Left hindlimb (tissue), 1 donor: ENCODE data around the gene VPS39.

Experiments
- DNase-seq: peaks from one replicate; pipeline ENCODE4 v3.0.0-alpha.2; 2018

Gene VPS39

DNA sequence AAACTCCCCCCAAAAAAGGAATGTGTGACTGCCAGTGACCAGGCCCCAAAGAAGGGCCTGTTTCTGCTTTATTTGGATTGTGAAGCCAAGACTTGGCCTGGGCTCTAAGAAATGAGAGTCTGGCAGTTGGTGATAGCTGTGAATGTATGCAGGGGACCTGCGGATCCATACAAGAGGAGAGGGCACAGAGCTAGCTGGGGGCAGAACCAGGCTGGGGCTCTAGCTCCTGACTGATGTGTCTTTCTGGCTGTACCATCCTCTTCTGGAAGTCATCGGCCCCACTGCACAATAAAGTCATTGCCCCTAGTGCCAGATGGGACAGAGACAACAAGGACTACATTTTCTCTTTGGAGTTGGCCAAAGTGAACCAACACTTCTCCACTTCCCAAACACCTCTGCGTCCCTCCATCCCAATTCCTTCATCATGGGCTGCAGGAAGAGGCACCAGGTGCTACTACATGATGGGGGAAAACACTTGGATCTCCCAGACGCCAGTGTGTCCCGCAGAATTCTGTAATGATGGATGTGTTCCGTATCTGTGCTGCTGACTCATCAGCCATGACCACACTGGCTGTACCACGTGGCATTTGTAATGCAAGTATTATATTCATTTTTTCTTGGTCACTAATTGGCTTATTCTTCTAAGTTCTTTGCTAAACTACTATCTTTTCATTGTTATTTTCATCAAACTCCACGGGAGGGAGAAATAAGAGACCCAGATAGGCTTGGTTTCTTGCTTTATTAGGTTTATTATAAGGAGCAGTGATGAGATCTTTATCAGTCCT lies 49.9 kb downstream of the VPS39 start:
- DNase-seq: no peak

DNA sequence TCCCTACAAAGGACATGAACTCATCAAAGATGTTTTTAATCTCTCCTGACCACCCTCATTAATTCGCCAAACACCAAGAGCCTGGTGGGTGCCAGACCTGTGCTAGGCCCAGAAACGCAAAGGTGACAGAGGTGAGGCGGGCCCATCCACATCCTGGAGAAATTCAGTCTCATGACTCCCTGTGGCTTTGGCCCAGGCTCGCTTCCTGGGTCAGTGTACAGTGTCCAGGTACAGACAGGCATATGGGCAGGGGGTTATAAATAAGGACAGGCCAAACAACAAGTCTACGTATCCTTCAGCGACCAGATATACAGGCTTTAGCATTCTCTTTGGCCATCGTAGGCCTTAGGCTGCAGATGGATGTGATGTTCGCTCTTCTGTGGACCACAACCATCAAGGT lies 50.7 kb downstream of the VPS39 start:
- DNase-seq: no peak

DNA sequence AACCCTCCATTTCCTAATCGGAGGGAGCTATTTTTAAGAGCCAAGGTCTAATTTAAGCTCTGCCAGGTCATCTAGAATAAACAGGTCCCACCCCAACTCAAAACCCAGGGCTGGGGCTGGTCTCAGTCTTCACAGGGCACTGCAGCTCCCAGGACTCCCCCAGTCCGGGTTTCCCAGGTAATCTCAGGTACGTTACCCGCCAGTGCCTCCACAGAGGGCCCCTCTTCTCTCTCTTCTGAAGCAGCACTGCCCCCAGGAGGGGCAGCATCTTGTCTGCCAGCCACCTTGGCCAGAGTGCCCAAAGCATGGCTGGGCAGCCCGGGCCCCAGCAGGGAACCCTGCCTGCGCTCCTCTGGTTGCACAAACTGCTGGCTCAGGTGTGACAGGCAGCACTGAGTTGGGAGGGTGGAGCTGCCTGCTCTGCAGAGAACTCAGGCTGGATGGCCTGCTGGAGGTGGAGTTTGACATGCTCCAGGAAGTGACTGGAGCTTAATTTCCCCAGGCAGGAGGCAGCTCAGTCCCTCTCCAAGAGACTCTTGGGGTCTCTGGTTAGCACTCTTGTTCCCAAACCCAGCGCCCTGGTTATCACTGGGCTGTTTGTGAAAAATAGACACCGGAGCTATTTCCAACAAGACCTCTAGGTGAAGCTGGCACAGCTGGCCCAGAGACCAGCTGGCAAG lies 51.7 kb downstream of the VPS39 start, which contains the start of gene PLA2G4F:
PLA2G4F (minus strand) TSS at position 394 of the 680 bp plus-strand sequence; CDS start at position 307, 87 bp downstream.
- no peak for DNase-seq

DNA sequence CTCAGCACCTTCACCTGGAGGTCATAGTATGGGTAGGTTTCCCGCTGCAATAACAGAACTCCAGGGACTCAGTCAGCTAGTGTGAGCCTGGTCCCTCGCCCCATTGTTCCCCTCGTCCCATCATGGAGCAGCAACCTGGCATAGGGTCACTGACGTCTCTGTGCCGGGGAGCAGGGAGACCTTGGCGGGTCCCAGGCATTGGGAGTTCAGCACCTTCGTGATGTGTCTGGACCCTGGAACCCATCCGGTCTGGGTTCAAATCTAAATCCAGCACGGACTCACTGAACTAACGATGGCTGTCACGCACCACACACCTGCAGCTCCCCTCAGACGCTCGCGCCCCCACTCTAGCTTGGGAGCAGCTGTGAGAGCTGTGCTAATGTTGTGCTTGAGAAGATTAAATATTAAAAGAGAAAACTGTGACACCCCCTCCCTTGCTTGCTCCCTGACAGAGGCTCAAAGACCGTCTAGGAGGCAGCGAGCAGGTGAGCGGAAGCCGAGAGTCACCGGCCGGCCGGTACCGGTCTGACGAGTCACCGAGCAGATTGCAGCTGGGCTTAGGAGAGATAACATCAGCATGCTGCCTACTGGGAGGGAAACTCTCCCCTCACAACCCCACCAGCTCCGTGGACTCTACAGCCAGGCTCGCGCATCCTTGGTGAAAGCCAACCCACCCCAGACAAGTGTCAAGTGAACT lies 52.4 kb downstream of the VPS39 start:
- DNase-seq: no peak

DNA sequence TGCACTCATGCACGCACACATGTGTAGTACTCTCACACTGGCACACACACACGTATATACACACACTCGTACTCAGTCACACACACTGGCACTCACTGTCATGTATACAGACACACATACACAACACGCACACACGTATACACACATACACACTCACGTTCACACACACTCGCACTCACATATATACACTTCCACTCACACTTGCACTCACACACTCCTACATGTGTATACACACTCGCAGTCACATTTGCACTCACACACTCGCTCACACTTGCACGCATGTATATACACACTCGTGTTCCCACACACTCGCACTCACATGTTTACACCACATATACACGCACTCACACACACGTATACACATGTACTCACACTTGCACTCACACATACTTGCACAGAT lies 53.1 kb downstream of the VPS39 start:
- DNase-seq: no peak

DNA sequence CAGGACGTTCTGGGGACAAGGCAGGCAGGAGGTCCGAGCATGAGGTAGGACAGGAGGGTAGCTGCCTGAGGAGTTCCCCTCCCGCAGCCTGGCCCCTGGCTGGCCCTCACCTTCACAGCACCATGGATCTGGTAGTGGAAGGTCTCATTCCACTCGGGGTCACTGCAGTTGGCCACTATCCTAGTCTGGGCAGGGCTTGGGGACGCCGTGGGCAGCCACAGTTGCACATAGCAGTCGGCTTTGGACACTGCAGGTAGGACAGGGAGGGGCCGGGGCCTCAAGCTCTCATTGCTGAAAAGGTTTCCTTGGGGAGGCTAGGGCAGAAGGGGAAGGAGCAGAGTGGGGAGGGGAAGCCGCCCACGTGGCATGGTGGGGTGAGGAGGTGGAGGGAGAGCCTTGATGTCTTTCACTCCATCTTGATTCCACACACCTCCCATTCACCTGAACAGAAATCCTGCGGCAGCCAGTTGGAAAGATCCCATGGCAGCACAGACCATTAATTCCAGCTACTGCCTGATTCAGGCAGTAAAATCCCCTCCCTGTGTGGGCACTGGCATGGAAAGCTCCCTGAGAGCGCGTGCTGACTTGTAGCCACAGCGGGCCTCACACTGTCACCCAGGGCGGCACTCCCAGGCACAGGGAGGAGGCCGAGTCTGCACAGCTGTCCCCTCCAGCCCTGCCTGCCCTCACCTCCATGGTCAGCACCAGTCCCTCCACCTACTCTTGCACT lies 53.7 kb downstream of the VPS39 start:
- no peak for DNase-seq

DNA sequence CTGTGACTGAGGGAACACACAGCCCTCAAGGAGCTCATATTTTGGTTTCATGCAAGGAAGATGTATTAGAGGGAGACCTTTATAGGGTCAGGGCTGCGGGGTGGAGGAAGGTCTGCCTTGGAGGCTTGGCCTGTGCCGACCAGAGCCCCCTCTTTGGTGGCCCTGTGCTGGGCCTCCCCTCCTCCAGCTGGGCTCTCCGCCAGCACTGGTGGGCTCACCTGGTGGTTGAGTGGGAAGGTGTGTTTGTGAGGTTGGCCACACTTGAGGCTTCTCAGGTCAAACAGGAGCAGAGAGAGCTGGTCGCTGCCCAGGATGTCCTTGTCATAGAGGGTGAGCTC lies 54.3 kb downstream of the VPS39 start:
- no peak for DNase-seq

DNA sequence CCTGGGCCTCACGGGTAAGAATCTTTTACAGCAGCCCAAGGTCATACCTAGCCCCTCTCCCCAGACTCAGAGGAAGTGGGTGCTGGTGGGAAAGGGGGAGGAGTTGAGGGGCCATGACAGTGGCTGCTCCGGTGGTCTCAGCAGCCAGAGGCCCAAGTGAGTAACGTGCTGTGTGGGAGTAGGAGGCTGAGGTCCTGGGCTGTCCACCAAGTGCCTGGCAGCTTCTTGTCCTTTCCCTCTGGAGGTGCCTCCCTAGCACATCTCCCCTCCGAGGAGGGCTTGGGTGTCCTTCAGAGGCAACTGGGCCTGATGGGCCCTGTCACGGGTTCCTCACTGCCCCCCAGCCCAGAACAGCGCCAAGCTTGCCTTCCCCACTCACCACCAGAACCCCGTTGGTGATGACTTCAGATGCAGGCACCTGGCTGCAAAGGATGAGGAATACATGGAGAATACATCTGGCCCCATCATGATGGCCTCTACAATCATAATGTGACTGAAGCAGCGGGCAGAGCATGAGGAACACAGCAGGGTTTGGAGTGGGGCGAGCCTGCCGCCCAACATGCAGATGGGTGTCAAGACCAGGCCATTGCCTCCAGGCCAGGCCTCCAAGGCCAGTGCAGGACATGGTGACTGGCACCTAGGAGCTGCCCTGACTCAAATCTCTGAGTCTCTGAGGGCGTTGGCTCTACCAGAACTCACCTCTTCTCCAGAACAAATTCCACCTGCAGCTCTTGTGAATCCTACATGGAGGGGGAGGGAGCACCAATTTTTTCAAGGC lies 55.0 kb downstream of the VPS39 start:
- DNase-seq: no peak

DNA sequence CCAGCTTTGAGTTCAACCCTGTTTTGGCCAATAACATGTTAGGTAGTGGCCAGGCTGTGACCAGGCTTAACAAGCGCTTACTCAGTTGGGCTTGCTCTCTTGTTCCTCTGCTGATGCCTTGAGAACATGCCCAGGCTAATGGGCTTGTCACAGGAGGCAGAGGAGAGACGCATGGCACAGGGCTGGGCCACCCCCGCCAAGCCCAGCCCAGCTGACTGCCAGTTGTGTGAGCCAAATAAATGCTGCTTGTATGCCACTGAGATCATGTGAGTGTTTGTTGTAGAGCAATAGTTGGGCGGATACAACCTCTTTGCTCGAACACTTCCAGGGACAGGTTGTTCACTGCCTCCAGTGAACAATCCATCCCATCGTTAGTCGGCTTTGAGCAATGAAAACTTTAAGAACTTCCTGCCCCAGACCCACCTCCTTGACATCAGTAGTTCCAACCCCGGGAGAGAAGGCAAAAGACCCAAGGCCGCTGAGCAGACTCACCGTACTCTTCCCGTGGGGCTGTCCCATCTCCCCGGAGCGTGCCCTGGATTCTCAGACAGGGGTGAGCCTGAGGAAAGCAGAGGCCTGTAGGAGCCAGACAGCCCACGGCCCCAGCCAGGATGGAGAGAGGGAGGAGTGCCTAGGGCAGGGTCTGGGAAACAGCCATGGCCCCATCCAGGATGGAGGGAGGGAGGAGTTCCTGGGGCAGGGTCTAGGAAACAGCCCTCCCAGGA lies 55.7 kb downstream of the VPS39 start:
- DNase-seq: peak; percentile 47

DNA sequence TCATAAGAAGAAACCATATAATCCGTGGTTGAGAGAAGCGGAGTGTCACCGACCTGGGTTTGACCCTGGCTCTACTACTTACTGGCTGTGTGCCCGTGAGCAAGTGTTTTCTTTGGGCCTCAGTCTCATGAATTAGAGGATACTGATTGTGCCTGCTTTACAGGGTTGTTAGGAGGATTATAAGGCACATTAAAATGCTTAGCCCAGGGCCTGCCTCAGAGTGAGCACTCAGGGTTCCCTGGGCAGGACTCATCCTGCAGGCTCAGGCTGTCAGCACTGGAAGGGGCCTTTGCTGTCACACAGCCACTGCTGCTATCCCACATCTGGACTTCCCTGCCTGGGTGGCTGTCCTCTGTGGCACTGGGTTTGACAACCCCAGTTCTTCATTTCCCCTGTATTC lies 56.4 kb downstream of the VPS39 start:
- peak; percentile 64 for DNase-seq

DNA sequence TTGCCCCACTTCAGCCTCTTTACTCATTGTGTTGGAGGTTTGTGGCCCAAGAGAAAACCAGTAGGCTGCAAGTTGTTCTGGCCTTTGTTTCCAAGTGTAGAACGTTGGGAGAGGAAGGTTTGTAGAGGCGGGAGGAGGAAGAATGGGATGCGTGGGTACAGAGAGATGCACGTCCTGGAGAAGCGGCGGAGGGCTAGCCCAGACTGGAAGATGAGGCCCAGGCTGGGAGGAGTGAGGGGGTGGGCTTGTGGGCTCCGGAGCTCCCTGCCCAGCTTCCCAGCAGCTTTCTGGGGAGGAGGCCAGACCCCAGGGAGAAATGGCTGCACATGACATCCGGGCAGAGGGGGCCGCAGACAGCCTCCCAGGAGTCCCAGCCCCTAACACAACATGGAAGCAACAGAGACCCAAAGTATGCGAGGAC lies 57.0 kb downstream of the VPS39 start:
- DNase-seq: no peak

DNA sequence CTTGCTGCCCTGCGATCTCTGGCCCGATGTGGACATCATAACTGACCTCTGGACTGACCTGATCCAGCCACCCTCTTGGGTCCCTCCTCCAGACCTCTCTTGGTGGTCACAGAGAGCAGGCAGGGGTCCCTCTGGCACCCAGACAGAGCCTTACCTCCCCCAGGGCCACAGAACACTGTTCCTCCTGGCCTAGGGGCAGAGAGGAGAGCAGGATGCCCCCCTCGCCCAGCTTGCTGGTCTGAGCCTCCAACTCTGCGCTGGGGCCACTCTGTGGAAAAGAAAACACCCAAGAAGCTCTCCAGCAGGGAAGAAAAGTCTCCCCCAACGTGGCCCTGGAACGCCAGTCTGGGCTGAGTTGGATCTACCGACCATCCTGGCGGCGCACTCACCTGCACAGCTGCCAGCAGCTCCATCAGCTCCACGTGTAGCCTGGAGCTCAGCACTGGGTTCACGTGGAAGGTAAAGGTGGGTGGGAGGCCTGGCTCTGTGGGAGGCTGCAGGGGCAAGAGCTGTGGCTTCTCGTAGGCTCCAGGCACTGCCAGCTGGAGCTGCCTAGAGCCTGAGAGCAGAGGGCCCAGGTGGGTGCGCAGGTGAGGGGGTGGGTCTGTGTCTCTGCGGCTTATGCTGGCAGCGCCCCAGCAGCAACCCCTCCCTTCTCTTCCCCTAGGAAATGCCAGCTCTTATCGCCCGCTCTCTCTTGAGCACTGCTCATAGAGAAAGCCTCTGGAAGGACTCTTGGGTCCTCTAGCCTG lies 57.7 kb downstream of the VPS39 start:
- DNase-seq: no peak

DNA sequence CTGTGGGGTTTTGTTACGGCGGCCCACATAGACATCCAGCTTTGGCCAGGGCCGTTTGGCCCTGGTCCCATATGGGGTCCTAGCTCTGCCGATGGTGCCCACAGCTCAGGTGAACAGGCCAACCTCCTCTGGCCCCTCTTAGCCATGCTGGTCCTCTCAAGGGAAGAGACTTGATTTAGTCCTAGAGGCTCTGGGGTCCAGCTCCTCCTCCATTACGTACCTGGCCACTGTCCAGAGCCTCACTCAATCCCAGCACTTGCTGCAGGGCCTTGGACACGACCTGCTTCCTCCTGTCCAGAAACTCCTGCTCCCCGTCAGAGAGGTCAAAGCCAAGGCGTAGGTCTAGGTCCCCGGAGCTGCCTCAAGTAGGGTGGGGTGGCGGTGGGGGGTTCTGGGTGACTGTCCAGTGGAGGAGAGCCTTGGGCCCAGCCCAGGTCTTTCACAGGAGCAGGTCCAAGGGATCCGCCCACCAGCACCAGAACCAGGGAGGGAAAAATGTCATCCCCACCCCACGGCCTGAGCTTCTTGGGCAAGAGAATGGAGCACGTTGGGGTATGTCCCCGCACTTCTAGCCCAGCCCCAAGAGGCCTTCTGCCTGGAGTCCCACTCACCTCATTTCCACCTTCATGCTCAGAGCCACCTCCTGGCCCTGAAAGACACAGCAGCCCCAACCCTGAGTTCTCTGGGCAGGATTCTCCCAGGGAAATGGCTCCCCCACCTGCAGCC lies 58.4 kb downstream of the VPS39 start:
- DNase-seq: no peak

DNA sequence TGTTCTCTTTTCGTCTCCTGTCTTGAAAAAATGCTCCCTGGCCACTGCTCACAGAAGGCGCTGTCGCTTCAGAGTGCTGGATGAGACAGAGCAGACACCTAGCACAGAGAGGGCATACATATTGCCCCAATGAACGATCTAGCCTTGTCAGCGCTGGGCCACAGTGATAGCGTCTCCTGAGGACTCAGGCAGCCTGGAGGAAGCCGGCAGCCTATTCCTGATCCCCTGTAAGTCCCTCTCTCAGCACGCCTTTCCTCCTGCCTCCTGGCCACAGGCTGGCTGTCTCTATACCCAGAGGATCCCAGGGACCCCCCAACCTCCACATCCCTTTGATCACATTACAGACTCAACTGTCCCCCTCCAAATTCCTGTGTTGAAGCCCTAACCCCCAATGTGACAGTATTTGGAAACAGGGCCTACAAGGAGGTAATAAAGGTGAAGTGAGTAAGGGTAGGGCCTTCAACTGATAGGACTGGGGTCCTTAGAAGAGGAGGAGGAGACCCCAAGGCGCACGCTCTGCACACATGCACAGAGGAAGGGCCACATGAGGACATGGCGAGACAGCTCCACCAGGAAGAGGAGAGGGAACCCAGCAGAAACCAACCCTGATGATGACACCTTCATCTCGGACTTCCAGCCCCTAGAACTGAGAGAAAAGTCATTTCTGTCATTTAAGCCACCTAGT lies 59.2 kb downstream of the VPS39 start:
- DNase-seq: no peak

DNA sequence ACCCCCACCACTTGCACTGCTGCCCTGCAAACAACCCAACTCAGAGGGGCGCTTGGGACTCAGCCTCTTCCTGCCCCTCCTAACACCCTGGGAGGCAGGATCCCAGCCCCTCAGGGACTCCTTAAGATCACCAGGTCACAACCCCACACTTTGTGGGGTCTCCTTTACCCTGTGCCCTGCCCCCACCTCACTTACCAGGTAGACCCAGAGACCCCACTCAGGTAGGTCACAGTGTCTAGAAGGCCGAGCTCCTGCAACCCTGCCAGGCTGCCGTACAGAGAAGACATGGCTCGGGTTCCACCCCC lies 60.7 kb downstream of the VPS39 start:
- DNase-seq: no peak

DNA sequence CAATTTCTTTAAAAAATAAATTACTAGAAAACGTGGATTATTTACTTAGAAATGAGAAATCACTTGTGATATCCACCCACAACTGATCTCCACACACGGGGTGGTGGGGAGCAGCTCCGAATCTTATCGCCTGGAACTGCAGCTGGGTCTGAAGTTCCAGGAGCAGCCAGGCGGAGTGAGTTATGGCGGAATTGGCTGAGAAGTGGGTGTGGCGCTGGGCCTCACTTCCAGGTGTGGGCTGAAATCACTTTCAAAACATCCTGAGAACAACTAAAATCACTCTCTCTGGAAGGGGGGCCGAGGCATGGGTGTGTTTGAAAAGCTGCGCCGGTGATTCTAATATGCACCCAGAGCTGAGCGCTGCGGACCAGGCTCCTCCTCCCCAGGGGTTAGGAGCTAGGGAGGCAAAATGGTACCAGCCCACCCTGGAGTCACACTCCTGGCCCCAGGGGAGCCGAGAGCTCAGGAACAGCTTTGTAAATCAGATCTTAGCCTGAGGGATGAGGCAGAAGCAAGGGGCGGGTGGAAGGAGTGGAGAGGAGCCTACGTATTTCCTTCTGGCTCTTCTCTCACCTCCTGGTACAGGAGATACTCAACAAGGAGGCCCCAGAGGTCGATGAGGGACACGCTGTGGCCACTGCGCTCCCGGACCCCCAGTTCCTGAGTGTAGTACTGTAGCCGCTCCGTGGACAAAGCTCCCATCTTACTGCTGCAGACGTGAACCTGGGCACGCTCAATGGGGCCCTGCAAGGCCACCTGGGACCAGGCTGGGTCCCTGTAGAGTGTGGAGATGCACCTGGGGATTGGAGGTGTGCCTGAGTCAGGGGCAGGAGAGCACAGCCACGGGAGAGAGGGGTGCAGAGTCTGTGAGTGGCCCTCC lies 61.3 kb downstream of the VPS39 start:
- DNase-seq: no peak

DNA sequence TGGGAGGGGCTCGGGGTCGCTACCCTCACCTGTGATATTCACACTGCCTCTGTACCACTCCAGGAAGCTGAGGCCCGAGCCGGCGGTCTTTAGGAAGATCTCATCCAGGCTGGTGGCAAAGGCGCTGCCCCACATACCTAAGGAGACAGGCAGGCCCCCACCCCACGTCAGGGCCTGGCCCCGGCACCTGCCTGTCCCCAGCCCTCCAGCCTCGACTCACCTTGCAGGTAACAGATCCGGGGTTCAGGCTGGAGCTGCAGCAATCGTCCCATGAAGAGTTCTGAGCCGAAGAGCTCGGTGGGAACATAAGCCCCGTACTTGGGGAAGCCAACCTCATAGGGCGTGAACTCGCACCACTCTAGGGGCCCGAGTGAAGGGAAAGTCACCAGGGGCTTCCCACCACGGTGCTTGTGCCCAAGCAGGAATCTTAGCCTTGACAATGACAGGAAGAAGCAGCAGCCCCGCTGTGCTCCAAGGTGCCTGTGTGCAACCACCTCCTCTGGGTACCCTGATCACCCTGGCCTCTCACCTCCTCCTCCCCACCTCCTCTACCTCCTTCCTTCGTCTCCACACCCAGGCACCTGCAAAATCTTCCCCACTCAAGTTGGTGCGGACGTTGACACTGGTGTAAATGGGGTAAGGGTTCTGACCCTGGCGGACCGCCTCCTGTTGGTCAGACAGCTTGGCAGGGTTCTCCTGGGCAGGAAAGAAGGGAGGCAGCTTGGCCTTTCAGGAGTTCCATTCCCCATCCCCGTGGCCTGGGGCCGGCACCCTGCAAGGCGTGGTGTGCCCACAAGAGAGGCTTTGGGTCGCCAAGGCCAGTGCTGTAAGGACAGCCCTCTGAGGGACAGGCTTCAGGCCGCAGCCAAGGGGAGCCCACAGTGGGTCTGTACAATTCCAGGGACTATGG lies 62.3 kb downstream of the VPS39 start:
- no peak for DNase-seq
